GM23338 (cell line): ENCODE data around the gene ULK2. TPM values are rescaled to one million over a fixed set of nuclear protein-coding genes. Genes with fewer than 3 reads are reported as not detected.

Experiments used
- ATAC-seq: fragments of 200-7000 bp; cut with Tn5 transposase; 3 replicates; pipeline ENCODE4 v1.9.1; 2020
- DNase-seq: peaks from one replicate; pipeline ENCODE4 v3.0.0-alpha.2; 2015; ENCODE audit warnings: low spot score
- H2AFZ ChIP-seq: fragments of 200-600 bp; sonication (generic); 2 replicates; pipeline ENCODE4 v1.8.0; 2016; ENCODE audit warnings: antibody characterized with exemption, mild to moderate bottlenecking, moderate library complexity
- H3F3A ChIP-seq: fragments of 200-600 bp; sonication (generic); replicated peaks from 2 replicates; pipeline ENCODE4 v1.8.0; 2017; ENCODE audit warnings: antibody characterized with exemption, mixed run types, low read depth
- H3K27ac ChIP-seq: fragments of 200-600 bp; sonication (generic); 2 replicates; pipeline ENCODE4 v1.6.1; 2016; ENCODE audit warnings: low read depth
- H3K27me3 ChIP-seq: fragments of 200-600 bp; sonication (generic); 2 replicates; pipeline ENCODE4 v1.8.0; 2016; ENCODE audit warnings: mild to moderate bottlenecking, mixed run types, moderate library complexity; ENCODE audit not compliant: insufficient read depth
- H3K36me3 ChIP-seq: fragments of 200-600 bp; sonication (generic); 2 replicates; pipeline ENCODE4 v1.8.0; 2016; ENCODE audit warnings: mild to moderate bottlenecking; ENCODE audit not compliant: insufficient read depth
- H3K4me1 ChIP-seq: fragments of 200-600 bp; sonication (generic); 2 replicates; pipeline ENCODE4 v1.8.0; 2016; ENCODE audit warnings: mild to moderate bottlenecking, moderate library complexity; ENCODE audit not compliant: insufficient read depth
- H3K4me2 ChIP-seq: fragments of 200-600 bp; sonication (generic); 2 replicates; pipeline ENCODE4 v1.7.1; 2017; ENCODE audit warnings: mixed run types
- H3K4me3 ChIP-seq: fragments of 200-600 bp; sonication (generic); 2 replicates; pipeline ENCODE4 v1.6.1; 2016; ENCODE audit warnings: mixed run types
- H3K79me2 ChIP-seq: fragments of 200-600 bp; sonication (generic); replicated peaks from 2 replicates; pipeline ENCODE4 v1.8.0; 2017; ENCODE audit warnings: mild to moderate bottlenecking; ENCODE audit not compliant: insufficient read depth
- H3K9me2 ChIP-seq: fragments of 200-600 bp; sonication (generic); 2 replicates; pipeline ENCODE4 v1.8.0; 2017; ENCODE audit not compliant: insufficient read depth
- H4K20me1 ChIP-seq: fragments of 200-600 bp; sonication (generic); replicated peaks from 2 replicates; pipeline ENCODE4 v1.8.0; 2017; ENCODE audit warnings: mild to moderate bottlenecking; ENCODE audit not compliant: insufficient read depth
- H3K27ac Mint-ChIP-seq: 2 replicates; pipeline ENCODE4 v1.8.0; 2020; ENCODE audit warnings: inconsistent platforms, mild to moderate bottlenecking, moderate library complexity, mixed read lengths
- H3K27me3 Mint-ChIP-seq: 3 replicates; pipeline ENCODE4 v1.8.0; 2022; ENCODE audit warnings: low read depth, mild to moderate bottlenecking, moderate library complexity, mixed read lengths, inconsistent platforms; ENCODE audit not compliant: insufficient read depth, poor library complexity
- H3K36me3 Mint-ChIP-seq: 3 replicates; pipeline ENCODE4 v1.8.0; 2021; ENCODE audit warnings: low read depth, mild to moderate bottlenecking, inconsistent platforms, moderate library complexity, mixed read lengths
- H3K4me1 Mint-ChIP-seq: 3 replicates; pipeline ENCODE4 v1.8.0; 2020; ENCODE audit warnings: mild to moderate bottlenecking, inconsistent platforms, mixed read lengths
- H3K4me3 Mint-ChIP-seq: 3 replicates; pipeline ENCODE4 v1.8.0; 2021; ENCODE audit warnings: moderate library complexity, mild to moderate bottlenecking, inconsistent platforms, mixed read lengths
- H3K9me3 Mint-ChIP-seq: 3 replicates; pipeline ENCODE4 v1.8.0; 2020; ENCODE audit warnings: moderate library complexity, mild to moderate bottlenecking, inconsistent platforms, mixed read lengths
- CREB1 ChIP-seq: fragments of 250-450 bp; sonication (Bioruptor Pico); IDR thresholded peaks from 2 replicates; pipeline ENCODE4 v1.5.0; 2020; ENCODE audit warnings: low read depth, mild to moderate bottlenecking, moderate library complexity
- EZH2phosphoT487 ChIP-seq: fragments of 200-600 bp; sonication (generic); IDR thresholded peaks from one replicate; pipeline ENCODE4 v1.8.1; 2018; ENCODE audit warnings: antibody characterized with exemption; ENCODE audit not compliant: unreplicated experiment
- NANOG ChIP-seq: IDR thresholded peaks from 2 replicates; pipeline ENCODE4 v1.6.1; 2016; ENCODE audit warnings: antibody characterized with exemption, borderline replicate concordance
- POLR2AphosphoS5 ChIP-seq: IDR thresholded peaks from 2 replicates; pipeline ENCODE4 v1.6.1; 2016; ENCODE audit warnings: antibody characterized with exemption, low read depth
- STAT1 ChIP-seq: IDR thresholded peaks from one replicate; pipeline ENCODE4 v1.6.1; 2016; ENCODE audit warnings: antibody characterized with exemption; ENCODE audit not compliant: unreplicated experiment
- ZNF114 ChIP-seq: fragments of 250-450 bp; sonication (Bioruptor Pico); IDR thresholded peaks from 2 replicates; pipeline ENCODE4 v1.5.0; 2020; ENCODE audit warnings: mild to moderate bottlenecking, moderate library complexity
- ZNF331 ChIP-seq: fragments of 250-450 bp; sonication (Bioruptor Pico); IDR thresholded peaks from 2 replicates; pipeline ENCODE4 v1.5.0; 2020; ENCODE audit warnings: low read depth, mild to moderate bottlenecking, moderate library complexity
- polyA plus RNA-seq: library from polyadenylated mRNA; unstranded; fragments of >200 nt; fragmentation: Nextera tagmentation; extraction: Ambion mirVana; gene quantifications from 2 replicates; pipeline ENCODE4 v1.2.1, GENCODE V29; 2016
- total RNA-seq: library from RNA; depleted of rRNA; stranded (reverse); fragments of >200 nt; shearing (Covaris generic); gene quantifications from 2 replicates; pipeline ENCODE4 v1.2.3, GENCODE V29; 2014
- TF ChIP-seq, protein P1 (sequence below): IDR thresholded peaks from 2 replicates; pipeline ENCODE4 v1.6.1; 2016; ENCODE audit warnings: antibody characterized with exemption
- TF ChIP-seq, protein P2 (sequence below): fragments of 250-450 bp; sonication (Bioruptor Pico); IDR thresholded peaks from 2 replicates; pipeline ENCODE4 v1.5.0; 2020; ENCODE audit warnings: mild to moderate bottlenecking, moderate library complexity
- TF ChIP-seq, protein P3 (sequence below), 2 experiments: fragments of 200-600 bp in 1 of 2; sonication (generic) in 1 of 2; conservative IDR thresholded peaks; 2 replicates each; pipeline versions ENCODE4 v1.5.1 to v1.6.1; 2016 to 2017; ENCODE audit warnings: antibody characterized with exemption in 2 of 2, low read depth in 2 of 2, mild to moderate bottlenecking in 2 of 2, moderate library complexity in 1 of 2
- TF ChIP-seq, protein P4 (sequence below): IDR thresholded peaks from one replicate; pipeline ENCODE4 v1.6.1; 2018; ENCODE audit warnings: antibody characterized with exemption; ENCODE audit not compliant: unreplicated experiment

The ULK2 gene
- total and polyA plus RNA-seq, 2 experiments from 2014 or later, result 1.6 to 3.0 TPM

DNA sequence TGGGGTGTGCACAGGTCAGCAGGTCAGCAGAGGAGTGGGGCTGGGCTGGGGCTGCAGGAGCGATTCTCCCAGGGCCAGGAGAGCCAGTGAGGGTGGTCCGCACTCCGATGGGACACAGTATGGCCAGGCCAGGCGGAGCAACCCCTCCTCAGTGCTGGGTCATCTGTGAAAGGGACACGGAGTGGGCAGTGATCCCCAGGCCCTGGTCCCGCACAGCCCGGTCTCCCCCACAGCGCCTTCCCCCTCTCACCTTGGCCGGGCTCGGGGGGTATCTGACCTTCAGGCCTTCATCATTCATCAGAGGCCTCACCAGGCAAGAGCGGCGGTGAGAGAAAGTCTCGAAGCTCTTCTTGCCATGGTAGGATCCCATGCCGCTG, 129.7 kb downstream of the ULK2 start:
- Histone ChIP-seq H3F3A (no peaks in the 10 kb centered on the region), H4K20me1 (no peaks in the 10 kb centered on the region), H3K36me3 (no peaks in the 10 kb centered on the region), H3K27ac (no peak overlapping the region), H3K4me2 (no peak overlapping the region), H3K27me3 (no peaks in the 10 kb centered on the region), H3K79me2 (no peaks in the 10 kb centered on the region), H3K4me1 (no peaks in the 10 kb centered on the region), H3K9me2 (no peaks in the 10 kb centered on the region), H3K4me3 (no peak overlapping the region), H2AFZ (no peak overlapping the region)
- H3K4me1 Mint-ChIP-seq, result no peaks in the 10 kb centered on the region
- H3K9me3 Mint-ChIP-seq, result no peaks in the 10 kb centered on the region; the same call in 2 of the 3 replicates
- ATAC-seq, result no peak
- H3K27me3 Mint-ChIP-seq, result peaks cover 4% of the 10 kb centered on the region
- H3K36me3 Mint-ChIP-seq, result no peaks in the 10 kb centered on the region
- TF ChIP-seq EZH2phosphoT487, result no peak
- TF ChIP-seq, protein P1, sequence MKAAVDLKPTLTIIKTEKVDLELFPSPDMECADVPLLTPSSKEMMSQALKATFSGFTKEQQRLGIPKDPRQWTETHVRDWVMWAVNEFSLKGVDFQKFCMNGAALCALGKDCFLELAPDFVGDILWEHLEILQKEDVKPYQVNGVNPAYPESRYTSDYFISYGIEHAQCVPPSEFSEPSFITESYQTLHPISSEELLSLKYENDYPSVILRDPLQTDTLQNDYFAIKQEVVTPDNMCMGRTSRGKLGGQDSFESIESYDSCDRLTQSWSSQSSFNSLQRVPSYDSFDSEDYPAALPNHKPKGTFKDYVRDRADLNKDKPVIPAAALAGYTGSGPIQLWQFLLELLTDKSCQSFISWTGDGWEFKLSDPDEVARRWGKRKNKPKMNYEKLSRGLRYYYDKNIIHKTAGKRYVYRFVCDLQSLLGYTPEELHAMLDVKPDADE, result no peak
- TF ChIP-seq ZNF331 (CRISPR knock-in tag), result no peak
- no peak for TF ChIP-seq NANOG
- TF ChIP-seq POLR2AphosphoS5, result no peak
- TF ChIP-seq, protein P2, sequence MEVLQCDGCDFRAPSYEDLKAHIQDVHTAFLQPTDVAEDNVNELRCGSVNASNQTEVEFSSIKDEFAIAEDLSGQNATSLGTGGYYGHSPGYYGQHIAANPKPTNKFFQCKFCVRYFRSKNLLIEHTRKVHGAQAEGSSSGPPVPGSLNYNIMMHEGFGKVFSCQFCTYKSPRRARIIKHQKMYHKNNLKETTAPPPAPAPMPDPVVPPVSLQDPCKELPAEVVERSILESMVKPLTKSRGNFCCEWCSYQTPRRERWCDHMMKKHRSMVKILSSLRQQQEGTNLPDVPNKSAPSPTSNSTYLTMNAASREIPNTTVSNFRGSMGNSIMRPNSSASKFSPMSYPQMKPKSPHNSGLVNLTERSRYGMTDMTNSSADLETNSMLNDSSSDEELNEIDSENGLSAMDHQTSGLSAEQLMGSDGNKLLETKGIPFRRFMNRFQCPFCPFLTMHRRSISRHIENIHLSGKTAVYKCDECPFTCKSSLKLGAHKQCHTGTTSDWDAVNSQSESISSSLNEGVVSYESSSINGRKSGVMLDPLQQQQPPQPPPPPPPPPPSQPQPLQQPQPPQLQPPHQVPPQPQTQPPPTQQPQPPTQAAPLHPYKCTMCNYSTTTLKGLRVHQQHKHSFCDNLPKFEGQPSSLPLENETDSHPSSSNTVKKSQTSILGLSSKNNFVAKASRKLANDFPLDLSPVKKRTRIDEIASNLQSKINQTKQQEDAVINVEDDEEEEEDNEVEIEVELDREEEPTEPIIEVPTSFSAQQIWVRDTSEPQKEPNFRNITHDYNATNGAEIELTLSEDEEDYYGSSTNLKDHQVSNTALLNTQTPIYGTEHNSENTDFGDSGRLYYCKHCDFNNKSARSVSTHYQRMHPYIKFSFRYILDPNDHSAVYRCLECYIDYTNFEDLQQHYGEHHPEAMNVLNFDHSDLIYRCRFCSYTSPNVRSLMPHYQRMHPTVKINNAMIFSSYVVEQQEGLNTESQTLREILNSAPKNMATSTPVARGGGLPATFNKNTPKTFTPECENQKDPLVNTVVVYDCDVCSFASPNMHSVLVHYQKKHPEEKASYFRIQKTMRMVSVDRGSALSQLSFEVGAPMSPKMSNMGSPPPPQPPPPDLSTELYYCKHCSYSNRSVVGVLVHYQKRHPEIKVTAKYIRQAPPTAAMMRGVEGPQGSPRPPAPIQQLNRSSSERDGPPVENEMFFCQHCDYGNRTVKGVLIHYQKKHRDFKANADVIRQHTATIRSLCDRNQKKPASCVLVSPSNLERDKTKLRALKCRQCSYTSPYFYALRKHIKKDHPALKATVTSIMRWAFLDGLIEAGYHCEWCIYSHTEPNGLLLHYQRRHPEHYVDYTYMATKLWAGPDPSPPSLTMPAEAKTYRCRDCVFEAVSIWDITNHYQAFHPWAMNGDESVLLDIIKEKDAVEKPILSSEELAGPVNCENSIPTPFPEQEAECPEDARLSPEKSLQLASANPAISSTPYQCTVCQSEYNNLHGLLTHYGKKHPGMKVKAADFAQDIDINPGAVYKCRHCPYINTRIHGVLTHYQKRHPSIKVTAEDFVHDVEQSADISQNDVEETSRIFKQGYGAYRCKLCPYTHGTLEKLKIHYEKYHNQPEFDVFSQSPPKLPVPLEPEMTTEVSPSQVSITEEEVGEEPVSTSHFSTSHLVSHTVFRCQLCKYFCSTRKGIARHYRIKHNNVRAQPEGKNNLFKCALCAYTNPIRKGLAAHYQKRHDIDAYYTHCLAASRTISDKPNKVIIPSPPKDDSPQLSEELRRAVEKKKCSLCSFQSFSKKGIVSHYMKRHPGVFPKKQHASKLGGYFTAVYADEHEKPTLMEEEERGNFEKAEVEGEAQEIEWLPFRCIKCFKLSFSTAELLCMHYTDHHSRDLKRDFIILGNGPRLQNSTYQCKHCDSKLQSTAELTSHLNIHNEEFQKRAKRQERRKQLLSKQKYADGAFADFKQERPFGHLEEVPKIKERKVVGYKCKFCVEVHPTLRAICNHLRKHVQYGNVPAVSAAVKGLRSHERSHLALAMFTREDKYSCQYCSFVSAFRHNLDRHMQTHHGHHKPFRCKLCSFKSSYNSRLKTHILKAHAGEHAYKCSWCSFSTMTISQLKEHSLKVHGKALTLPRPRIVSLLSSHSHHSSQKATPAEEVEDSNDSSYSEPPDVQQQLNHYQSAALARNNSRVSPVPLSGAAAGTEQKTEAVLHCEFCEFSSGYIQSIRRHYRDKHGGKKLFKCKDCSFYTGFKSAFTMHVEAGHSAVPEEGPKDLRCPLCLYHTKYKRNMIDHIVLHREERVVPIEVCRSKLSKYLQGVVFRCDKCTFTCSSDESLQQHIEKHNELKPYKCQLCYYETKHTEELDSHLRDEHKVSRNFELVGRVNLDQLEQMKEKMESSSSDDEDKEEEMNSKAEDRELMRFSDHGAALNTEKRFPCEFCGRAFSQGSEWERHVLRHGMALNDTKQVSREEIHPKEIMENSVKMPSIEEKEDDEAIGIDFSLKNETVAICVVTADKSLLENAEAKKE (CRISPR knock-in tag), result no peak
- TF ChIP-seq ZNF114 (CRISPR knock-in tag), result no peak
- TF ChIP-seq CREB1 (CRISPR knock-in tag), result no peak
- no peak for TF ChIP-seq STAT1
- TF ChIP-seq, protein P3, sequence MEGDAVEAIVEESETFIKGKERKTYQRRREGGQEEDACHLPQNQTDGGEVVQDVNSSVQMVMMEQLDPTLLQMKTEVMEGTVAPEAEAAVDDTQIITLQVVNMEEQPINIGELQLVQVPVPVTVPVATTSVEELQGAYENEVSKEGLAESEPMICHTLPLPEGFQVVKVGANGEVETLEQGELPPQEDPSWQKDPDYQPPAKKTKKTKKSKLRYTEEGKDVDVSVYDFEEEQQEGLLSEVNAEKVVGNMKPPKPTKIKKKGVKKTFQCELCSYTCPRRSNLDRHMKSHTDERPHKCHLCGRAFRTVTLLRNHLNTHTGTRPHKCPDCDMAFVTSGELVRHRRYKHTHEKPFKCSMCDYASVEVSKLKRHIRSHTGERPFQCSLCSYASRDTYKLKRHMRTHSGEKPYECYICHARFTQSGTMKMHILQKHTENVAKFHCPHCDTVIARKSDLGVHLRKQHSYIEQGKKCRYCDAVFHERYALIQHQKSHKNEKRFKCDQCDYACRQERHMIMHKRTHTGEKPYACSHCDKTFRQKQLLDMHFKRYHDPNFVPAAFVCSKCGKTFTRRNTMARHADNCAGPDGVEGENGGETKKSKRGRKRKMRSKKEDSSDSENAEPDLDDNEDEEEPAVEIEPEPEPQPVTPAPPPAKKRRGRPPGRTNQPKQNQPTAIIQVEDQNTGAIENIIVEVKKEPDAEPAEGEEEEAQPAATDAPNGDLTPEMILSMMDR (conservative IDR thresholded peaks at IDR 0.05; ENCODE audit: low read depth in 2 of 2), result no peak
- TF ChIP-seq, protein P4, sequence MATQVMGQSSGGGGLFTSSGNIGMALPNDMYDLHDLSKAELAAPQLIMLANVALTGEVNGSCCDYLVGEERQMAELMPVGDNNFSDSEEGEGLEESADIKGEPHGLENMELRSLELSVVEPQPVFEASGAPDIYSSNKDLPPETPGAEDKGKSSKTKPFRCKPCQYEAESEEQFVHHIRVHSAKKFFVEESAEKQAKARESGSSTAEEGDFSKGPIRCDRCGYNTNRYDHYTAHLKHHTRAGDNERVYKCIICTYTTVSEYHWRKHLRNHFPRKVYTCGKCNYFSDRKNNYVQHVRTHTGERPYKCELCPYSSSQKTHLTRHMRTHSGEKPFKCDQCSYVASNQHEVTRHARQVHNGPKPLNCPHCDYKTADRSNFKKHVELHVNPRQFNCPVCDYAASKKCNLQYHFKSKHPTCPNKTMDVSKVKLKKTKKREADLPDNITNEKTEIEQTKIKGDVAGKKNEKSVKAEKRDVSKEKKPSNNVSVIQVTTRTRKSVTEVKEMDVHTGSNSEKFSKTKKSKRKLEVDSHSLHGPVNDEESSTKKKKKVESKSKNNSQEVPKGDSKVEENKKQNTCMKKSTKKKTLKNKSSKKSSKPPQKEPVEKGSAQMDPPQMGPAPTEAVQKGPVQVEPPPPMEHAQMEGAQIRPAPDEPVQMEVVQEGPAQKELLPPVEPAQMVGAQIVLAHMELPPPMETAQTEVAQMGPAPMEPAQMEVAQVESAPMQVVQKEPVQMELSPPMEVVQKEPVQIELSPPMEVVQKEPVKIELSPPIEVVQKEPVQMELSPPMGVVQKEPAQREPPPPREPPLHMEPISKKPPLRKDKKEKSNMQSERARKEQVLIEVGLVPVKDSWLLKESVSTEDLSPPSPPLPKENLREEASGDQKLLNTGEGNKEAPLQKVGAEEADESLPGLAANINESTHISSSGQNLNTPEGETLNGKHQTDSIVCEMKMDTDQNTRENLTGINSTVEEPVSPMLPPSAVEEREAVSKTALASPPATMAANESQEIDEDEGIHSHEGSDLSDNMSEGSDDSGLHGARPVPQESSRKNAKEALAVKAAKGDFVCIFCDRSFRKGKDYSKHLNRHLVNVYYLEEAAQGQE, result no peak
- no peak for DNase-seq
- H3K27ac Mint-ChIP-seq, result no peak overlapping the region
- H3K4me3 Mint-ChIP-seq, result no peak overlapping the region
